GM21423 (cell line): ENCODE results near the gene SRRM3.
A peak's percentile ranks its signal among the peaks of the same experiment; 100 is the strongest.
"Not testable (repeated sequence)": the region's sequence is repeated elsewhere in the genome, so short reads cannot be mapped to it uniquely, and the experiment has no call there.

ENCODE experiments used
- ATAC-seq: cut with Tn5 transposase; IDR thresholded peaks from one replicate; pipeline ENCODE4 v1.9.1; 2021; ENCODE audit warnings: mild to moderate bottlenecking, moderate library complexity; ENCODE audit not compliant: unreplicated experiment

The SRRM3 gene, protein sequence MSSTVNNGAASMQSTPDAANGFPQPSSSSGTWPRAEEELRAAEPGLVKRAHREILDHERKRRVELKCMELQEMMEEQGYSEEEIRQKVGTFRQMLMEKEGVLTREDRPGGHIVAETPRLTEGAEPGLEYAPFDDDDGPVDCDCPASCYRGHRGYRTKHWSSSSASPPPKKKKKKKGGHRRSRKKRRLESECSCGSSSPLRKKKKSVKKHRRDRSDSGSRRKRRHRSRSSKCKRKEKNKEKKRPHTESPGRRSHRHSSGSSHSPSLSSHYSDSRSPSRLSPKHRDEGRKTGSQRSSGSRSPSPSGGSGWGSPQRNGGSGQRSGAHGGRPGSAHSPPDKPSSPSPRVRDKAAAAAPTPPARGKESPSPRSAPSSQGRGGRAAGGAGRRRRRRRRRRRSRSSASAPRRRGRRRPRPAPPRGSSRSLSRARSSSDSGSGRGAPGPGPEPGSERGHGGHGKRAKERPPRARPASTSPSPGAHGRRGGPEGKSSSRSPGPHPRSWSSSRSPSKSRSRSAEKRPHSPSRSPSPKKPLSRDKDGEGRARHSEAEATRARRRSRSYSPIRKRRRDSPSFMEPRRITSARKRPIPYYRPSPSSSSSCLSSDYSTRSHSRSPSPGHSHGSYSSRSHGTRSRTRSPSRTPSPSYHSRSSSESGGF

DNA sequence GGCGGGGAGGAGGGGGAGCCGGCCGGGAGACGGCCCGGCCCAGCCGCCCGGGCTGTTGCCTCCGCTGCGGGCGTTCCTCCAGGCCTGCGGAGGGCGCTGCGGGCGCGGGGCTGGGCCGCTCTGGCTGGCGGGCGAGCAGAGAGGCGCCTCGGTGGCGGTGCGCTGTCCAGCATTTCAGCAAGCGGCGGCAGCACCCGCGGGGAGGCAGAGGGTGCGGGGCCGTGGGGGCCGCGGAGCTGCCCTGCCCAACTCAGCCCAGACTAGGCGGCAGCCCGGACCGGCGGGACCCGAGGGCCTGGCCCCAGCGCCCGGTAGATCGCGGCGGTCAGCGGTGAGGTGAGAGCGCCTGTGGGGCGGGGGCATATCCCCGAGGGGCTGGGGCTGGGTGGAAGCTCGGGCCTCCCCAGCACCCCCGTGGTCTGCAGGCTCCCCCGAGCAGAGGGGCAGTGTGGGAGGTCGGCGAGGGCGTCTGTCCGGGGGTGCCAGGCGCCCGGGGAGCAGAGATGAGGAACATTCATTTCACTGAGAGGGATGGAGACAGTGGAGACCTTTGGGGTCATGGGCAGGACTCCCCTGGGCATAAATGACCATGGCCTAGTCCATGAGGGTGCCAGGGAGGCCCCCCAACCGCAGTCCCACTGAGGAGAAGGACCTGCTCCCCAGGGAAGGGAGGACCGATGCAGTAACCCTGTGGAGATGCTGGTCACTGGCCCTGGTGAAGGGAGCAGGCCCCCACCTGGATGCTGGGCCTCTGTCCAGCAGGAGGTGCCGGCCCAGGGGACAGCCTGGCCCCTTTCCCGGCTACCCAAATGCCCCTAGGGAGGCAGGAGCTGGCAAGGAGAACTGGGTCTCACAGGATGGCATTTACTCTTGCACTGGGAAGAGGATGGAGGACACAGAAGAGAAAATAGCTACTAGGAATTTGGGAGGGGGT is at the start of gene SRRM3:
TSS of gene SRRM3 (plus strand) at position 165 of the 934 bp plus-strand sequence. CDS start 33,171 bp downstream, outside the sequence.
- ATAC-seq, result no peak

DNA sequence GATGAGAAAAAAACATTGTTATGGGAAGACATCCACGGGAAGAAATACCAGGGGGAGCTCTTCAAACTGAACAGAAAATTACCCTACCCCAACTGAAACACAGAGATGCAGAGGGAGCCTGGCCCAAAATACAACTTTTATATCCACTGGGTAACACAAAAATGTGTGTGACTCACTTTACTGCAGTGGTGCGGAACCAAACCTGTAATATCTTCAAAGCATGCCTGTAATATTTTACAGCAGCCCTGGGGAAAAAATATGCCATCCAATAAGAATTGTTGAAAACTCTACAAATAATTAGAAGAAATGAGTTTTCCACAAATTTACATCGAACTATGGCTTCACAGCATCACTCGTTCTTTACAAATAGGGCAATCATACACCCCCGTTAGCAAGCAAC is 49.8 kb upstream of the SRRM3 start:
- ATAC-seq, result no peak

DNA sequence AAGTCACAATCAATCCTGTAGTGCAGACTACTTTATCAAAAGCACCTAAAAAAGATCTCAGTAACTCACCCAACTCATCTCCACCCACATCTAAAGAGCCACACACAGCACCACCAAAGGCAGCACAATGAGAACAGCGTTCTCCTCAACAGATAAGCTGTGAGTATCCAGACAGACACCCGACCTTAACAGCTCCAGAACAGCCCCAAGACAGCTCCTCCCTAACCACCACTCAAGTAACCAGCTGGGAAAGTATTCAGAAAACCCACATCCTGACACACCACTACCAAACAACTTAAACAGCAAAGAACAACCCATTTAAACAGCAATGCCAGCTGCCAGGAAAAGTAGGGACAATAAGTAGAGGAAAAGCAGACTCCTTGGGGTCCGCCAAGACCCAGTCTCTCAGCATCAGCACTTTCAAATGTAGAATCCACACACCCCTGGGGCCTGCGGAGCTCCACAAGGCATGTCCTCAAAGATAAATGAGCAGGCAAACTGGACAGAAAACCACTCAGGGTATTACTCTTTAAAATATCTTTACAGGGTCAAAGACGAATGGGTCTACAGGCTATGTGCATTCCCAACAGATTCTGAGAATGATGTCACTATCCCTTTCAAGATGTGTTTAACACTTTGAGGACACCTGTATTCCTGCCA is 48.0 kb upstream of the SRRM3 start:
- ATAC-seq, result not testable (repeated sequence)

DNA sequence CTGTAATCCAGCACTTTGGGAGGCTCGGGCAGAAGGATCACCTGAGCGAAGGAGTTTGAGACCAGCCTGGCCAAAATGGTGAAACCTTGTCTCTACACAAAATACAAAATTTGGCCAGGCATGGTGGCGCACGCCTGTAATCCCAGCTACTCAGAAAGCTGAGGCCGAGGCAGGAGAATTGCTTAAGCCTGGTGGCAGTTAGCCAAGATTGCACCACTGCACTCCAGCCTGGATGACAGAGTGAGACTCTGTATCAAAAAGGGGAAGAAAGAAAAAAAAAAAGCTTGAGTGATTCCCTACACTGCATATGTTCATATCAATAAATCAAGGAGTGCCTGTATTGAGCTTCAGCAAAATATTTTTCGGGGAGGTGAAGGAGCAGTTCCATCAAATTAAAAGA is 45.8 kb upstream of the SRRM3 start:
- ATAC-seq, result no peak

DNA sequence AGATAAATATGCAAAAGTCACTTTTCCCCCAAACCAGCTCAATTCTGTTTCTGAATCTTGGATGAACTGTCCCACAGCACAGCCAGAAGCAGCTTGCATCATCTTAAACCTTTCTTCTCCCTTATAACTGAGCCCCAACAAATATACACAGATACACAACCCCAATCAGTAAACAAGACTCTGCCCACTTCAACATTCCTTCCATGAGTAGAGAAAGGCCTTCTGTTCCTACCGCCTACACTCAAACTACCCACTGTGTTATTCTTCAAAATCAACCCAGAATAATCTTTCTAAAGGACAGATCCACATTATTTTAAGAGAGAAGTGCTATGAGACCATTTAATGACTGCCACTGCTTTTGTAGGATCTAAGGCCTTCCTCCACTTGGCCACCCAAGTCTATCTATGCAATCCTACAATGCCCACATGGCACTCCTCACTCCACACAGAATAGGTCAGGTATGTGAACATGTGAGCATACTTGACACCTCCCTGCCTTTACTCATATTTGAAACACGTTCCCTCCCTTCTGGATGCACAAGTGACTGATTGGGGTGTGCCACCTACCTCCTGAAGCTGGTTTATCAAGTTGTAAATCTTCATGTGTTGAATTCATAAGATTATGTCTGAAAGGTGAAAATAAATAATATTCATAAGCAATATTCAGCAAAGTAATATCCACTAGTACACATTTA is 44.6 kb upstream of the SRRM3 start:
- ATAC-seq, result not testable (repeated sequence)

DNA sequence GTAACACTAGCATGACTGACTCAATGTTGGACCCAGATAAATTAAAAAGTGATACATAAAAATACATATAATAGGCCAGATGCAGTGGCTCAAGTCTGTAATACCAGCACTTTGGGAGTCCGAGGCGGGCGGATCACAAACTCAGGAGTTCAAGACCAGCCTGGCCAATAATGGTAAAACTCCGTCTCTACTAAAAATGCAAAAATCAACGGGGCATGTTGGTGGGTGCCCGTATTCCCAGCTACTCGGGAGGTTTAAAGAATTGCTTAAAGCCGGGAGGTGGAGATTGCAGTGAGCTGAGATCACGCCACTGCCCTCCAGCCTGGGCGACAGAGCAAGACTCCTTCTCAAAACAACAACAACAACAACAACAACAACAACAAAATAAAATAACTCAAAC is 43.3 kb upstream of the SRRM3 start:
- ATAC-seq, result not testable (repeated sequence)

DNA sequence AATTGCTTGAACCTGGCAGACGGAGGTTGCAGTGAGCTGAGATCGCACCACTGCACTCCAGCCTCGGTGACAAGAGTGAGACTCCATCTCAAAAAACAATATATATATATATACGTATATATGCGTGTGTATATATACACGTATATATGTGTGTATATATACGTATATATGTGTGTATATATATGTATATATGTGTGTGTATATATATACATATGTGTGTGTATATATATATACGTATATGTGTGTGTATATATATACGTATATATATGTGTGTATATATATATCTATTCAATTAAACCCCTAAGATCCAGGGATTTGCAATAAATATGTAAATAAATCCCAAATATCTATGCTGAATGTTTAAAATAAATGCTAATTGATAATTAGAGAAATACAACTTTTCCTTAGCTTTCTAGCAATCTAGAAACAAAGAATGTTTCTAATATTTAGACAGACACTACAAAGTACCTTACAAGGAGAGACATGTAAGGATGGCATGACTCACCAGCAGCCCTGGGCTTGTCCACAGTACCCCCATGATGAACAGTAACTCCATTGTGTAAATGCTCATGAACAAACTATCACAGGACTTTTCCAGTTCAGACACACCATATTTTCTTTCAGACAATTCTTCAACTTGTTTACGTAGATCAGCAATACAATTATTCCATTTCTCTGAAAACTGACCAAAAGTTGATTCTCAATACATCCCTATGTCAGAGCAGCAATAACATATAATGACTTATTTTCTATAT is 39.1 kb upstream of the SRRM3 start:
- ATAC-seq, result not testable (repeated sequence)

DNA sequence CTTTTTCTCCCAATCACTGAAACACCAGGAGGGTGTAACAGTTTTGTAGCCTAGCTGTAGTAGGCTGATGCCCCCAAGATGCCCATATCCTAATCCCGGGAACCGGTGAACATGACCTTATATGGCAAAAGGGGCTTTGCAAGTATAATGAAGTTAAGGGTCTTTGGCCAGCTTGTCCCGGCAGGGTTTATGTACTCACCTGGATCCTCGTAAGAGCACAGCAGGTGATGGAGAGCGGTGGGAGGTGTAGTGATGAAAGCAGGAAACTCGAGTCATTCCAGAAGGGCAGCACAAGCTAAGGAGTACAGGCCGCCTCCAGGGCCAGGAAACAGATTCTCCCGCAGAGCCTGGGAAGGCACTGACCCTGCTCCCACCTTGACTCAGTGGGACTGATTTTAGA is 37.9 kb upstream of the SRRM3 start:
- ATAC-seq, result not testable (repeated sequence)

DNA sequence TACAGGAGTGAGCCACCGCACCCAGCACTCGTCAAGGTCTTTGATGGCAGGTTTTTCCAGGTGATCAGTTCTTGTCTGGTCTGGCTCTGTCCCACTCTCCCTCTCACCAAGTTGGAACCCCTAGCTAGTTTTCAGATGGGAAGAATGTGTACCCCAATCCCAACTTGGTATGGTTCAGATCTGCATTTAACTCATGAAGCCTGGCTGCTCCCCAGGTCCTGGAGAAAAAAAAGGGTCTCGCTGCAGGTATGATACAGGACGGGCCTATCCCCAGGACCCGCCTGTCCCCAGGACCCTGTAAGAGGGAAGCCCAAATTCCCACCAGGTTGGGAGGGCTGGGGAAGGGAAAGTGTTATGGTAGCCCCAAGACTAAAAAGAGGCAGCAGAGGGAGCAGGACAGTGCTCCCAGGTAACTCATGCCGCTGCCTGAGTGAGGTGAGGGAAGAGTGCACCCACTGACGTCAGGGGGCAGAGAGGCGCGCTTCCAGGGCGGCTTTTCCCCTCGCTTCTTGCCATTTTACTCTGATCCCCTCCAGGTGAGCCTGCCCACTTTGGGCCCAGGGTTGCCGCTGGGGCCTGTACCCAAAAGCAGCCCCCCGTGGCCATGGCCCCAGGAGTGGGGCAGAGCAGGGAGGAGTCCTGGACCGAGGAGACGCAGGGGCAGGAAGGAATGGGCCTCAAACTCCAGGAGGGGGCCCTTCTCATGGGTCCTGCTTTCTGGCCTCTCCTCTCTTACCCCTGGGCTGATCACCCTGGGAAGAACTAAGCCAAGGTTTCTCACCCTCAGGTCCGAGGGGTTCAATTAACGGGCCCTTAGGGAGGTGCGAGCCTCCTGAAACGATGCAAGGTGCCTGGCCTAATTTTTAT is 36.4 kb upstream of the SRRM3 start:
- no peak for ATAC-seq

DNA sequence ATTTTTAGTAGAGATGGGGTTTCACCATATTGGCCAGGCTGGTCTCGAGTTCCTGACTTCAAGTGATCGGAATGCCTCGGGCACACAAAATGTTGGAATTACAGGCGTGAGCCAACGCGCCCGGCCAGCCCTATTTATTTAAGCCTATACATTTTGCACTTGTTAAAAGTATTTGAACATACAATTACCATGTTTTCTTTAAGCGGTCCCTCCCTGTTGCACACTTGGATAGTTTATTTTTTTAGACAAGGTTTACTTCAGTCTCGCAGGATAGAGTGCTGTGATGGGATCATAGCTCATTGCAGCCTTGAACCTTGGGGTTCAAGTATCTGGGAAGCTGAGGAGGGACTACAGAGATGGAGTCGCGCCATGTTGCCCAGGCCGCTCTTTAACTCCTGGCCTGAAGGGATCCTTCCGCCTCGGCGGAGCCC is 35.7 kb upstream of the SRRM3 start:
- ATAC-seq, result peak; percentile 9

DNA sequence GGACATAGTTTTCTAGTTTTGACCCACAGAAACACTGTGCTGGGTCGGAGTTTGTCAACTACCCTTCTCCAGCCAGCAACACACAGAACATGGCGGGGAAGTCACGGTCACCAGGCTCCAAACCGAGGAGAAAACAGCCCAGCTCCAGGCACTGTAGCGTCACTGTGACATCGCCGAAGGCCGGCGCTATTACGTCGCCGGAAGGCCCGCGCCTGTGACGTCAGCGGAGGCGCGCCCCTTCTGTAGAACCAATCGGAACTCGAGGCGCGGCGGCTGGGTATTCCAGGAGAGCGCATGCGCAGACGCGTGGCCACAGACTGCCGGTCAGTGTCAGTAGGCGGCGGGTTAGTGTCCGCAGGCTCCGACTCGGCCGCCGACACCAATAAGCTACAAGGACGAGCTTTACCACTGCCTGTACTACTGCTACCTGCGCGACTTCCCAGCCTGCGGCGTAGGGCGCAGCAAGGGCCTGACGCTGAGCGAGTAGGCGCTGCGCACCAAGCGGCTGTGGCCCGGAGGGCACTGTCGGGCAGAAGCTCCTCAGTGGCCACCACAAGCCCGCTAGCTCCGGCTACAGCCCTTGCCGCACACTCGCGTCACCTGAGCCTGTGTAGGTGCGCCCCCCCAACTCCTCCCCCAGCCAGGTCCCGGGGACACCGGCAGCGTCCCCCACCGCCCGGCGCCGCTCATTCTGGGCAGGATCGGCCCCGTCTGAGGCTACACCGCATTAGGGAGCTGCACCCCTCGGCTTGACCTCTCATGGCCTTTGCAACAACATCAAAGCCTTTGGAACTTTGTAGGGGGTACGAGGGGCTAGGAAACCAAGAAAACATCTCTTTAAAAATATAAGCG is 35.1 kb upstream of the SRRM3 start:
- peak; percentile 86 for ATAC-seq

DNA sequence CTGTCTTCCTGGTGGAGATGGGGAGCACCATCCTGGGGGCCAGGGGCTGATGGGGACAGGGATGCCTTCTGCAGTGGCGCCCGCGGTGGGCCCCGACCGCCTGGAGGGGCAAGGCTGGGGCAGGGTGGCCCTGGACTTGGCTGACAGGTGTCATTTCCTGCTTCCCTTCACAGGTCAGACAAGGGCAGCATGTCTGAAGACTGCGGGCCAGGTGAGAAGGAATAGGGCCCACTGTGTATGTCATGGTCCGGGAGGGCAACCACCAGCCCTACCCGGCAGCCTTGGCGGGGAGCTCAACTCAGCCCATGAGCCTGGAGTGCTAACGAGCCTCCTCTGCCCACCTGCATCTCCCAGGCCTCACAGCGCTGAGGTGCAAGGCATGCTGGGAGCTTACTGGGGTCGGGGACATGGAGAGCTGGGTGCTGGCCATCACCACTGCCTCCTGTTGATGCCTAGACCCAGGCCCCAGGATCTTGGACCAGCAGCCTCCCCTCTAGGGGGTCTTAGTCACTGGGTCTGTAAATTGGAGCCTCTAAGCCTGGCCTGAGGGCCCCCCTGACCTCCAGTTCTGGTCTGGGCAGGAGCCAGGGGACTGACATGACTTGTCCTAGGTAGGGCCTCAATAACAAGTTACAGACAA is 28.0 kb upstream of the SRRM3 start:
- no peak for ATAC-seq

DNA sequence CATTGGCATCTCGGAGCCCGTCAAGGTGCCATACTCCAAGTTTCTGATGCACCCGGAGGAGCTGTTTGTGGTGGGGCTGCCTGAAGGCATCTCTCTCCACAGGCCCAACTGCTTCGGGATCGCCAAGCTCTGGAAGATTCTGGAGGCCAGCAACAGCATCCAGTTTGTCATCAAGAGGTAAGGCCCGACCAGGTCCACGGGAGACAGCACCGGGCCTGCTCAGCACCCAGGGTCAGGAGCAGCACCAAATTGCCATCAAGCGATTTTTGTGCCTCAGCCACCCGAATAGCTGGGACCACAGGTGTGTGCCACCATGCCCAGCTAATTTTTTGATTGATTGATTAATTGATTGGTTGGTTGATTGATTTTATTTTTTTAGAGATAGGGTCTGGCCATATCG is 24.7 kb upstream of the SRRM3 start:
- not testable (repeated sequence) for ATAC-seq

DNA sequence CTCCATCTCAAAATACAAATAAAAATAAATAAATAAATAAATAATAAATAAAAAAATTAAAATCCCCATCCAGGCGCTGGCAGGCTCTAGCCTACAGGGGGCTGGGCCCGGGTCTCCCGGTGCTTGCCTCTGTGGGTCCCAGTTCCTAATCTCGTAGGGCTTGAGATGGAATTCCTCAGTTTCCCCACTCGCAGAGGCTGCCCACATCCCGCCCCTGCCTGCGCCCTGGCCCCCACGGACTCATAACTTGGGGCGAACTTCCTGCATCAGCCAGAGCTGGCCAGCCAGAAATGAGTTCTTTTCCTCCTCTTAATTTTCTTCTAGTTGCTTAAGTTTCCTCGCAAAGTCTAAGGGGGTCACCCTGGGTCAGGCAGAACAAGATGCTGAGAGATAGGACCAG is 22.0 kb upstream of the SRRM3 start:
- no peak for ATAC-seq

DNA sequence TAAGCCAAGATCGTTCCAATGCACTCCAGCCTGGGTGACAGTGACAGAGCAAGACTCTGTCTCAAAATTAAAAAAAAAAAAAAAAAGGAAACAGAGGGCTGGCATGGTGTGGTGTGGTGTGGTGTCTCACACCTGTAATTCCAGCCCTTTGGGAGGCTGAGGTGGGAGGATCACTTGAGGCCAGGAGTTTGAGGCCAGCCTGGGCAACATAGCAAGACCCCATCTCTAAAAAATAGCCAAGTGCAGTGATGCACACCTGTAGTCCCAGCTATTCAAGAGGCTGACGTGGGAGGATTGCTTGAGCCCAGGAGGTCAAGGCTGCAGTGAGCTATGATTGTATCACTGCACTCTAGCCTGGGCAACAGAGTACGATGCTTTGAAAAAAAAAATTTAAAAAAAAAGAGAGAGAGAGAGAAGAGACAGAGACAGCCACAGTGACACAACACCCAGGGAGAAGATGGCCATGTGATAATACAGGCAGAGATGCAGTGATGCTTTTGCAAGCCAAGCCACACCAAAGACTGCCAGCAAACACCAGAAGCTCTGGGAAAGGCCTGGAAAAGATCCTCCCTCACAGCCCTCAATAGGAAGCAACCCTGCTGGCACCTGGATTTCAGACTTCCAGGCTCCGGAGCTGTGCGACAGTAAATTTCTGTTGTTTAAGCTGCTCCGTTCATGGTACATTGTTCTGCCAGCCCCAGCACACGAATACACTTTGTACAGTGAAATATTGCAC is 19.3 kb upstream of the SRRM3 start:
- ATAC-seq, result no peak

DNA sequence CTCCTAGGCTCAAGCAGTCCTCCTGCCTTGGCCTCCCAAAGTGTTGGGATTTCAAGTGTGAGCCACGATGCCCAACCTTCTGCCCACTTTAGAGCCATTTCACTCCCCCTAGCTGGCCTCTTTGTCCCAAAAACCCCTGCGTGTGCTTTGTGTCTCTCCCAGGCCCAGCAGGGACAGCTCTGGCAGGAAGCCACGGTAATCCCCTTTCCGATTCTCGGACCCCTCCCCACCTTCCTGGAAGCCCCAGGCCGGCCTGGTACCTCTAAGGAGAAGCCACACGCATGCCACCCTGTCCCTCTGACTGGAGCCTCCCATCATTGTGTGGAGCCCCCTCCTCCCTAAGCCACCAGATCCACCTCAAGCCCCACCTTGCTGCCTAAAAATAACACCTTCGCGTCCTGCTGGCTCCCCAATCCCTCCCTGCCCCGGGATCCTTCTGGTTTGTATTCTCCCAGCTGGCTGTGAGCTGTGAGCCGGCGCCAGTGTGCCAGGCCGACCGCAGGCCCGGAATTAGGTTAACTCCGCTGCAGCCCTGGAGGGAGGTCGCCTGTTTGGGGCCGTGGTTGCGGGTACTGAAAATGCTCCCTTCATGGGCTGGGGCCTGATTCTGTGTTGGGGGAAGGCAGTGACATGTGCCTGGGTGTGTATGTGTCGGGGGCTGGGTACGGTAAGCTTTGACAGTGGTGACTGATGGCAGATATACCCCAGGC is 16.4 kb upstream of the SRRM3 start:
- no peak for ATAC-seq
